NCI-H1417 (cell line): ENCODE measurements around the gene ATAD5.
"Not testable (repeated sequence)": the region's sequence is repeated elsewhere in the genome, so short reads cannot be mapped to it uniquely, and the experiment has no call there.

Experiments used
- DNase-seq, 3 experiments: peaks; one replicate each; lab custom pipeline; 2025; lab: John Stamatoyannopoulos, UW

ATAD5 gene

GRCh38 chr17:30831663-30832437 lies at the start of gene ATAD5:
Gene ATAD5 (plus strand): TSS chr17:30831966. CDS start chr17:30832348, 382 bp downstream.
- DNase-seq, result peak; percentile 91 to 94 (median 92)

GRCh38 chr17:30782206-30782605 lies 49.6 kb upstream of the ATAD5 start:
- no peak for DNase-seq

- no peak for DNase-seq
Measured at GRCh38 chr17:30788918-30789317, 42.8 kb upstream of the ATAD5 start.

- DNase-seq, result no peak
Measured at GRCh38 chr17:30790279-30790678, 41.5 kb upstream of the ATAD5 start.

- no peak for DNase-seq
Measured at GRCh38 chr17:30793282-30793977, 38.3 kb upstream of the ATAD5 start.

- no peak for DNase-seq
Measured at GRCh38 chr17:30794372-30794771, 37.4 kb upstream of the ATAD5 start.

- no peak for DNase-seq
Measured at GRCh38 chr17:30796016-30796415, 35.8 kb upstream of the ATAD5 start.

GRCh38 chr17:30801671-30802070 lies 30.1 kb upstream of the ATAD5 start:
- no peak for DNase-seq

GRCh38 chr17:30805944-30806456 lies 25.8 kb upstream of the ATAD5 start:
- no peak for DNase-seq

- DNase-seq, result no peak
Measured at GRCh38 chr17:30807896-30808295, 23.9 kb upstream of the ATAD5 start.

- DNase-seq, result no peak
Measured at GRCh38 chr17:30808785-30809286, 22.9 kb upstream of the ATAD5 start.

GRCh38 chr17:30809867-30810266 lies 21.9 kb upstream of the ATAD5 start:
- no peak for DNase-seq

GRCh38 chr17:30812218-30813177 lies 19.3 kb upstream of the ATAD5 start:
- DNase-seq, result no peak

- not testable (repeated sequence) for DNase-seq
Measured at GRCh38 chr17:30814236-30814635, 17.5 kb upstream of the ATAD5 start.

- DNase-seq, result not testable (repeated sequence)
Measured at GRCh38 chr17:30814860-30815259, 16.9 kb upstream of the ATAD5 start.

- DNase-seq, result no peak
Measured at GRCh38 chr17:30816165-30816564, 15.6 kb upstream of the ATAD5 start.

- DNase-seq, result no peak
Measured at GRCh38 chr17:30819971-30820705, 11.6 kb upstream of the ATAD5 start.

GRCh38 chr17:30821871-30822723 lies 9.7 kb upstream of the ATAD5 start:
- no peak for DNase-seq

GRCh38 chr17:30822919-30823318 lies 8.8 kb upstream of the ATAD5 start:
- DNase-seq, result not testable (repeated sequence)

- DNase-seq, result no peak
Measured at GRCh38 chr17:30823421-30823820, 8.3 kb upstream of the ATAD5 start.
